IMR-90 (cell line): ENCODE data around the gene TEAD2.

Experiments used
- BHLHE40 ChIP-seq: fragments of 150-350 bp; IDR thresholded peaks from 2 replicates; pipeline ENCODE4 v1.6.1; 2016; ENCODE audit warnings: mild to moderate bottlenecking, low read depth, low read length
- POLR2A ChIP-seq: IDR thresholded peaks from 2 replicates; pipeline ENCODE4 v1.6.1; 2012; ENCODE audit warnings: mild to moderate bottlenecking, low read depth, low read length
- TF ChIP-seq, protein P1 (sequence below): conservative IDR thresholded peaks from 2 replicates; pipeline ENCODE4 v1.5.1; 2012; ENCODE audit warnings: mild to moderate bottlenecking, low read depth, low read length, improper control_type of control experiment

DNA sequence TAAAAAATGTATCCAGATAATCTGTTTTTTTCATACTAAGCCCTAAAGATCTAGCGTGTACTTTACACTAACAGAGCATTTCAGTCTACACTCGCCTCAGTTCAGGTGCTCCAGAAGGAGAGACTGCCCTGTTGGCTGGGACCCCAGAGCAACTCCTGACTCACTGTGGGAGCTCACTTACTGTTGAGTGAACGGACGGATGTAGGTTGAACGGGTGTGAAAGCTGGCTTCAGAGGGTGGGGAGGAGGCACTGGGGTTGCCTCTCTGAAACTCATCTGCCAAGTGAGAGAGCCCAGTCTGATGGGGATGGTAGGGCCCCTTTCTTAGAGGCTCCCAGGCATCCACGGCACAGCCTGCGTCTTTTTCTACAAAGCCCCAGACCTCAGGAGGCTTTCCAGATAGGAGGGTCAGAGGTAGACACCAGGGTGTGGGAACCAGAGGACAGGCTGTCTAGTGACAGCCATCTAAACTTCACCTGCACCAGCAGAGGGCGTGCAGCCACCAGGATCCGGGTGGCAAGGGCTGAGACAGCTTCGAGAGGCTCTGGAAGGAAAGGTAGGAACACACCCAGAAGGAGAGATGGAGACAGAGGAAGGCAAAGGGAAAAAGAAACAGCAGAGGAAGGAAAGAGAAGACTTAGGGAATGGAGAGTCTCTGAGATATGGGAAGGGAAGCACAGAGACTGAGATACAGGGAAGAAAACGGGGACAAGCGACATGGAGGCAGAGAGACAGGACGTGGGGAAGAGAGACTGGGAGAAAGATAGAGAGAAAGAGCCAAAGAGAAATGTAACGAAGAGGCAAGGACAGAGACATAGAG is 29.6 kb upstream of the TEAD2 start:
- TF ChIP-seq, protein P1, sequence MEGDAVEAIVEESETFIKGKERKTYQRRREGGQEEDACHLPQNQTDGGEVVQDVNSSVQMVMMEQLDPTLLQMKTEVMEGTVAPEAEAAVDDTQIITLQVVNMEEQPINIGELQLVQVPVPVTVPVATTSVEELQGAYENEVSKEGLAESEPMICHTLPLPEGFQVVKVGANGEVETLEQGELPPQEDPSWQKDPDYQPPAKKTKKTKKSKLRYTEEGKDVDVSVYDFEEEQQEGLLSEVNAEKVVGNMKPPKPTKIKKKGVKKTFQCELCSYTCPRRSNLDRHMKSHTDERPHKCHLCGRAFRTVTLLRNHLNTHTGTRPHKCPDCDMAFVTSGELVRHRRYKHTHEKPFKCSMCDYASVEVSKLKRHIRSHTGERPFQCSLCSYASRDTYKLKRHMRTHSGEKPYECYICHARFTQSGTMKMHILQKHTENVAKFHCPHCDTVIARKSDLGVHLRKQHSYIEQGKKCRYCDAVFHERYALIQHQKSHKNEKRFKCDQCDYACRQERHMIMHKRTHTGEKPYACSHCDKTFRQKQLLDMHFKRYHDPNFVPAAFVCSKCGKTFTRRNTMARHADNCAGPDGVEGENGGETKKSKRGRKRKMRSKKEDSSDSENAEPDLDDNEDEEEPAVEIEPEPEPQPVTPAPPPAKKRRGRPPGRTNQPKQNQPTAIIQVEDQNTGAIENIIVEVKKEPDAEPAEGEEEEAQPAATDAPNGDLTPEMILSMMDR: peak; percentile 87
- TF ChIP-seq BHLHE40 (no peak), POLR2A (no peak)
